SK-N-MC (cell line): ENCODE data around the gene NKAIN2.

Source experiments
- EZH2 ChIP-seq: fragments of 200-600 bp; sonication (generic); IDR thresholded peaks from one replicate; pipeline ENCODE4 v1.6.1; 2017; ENCODE audit warnings: antibody characterized with exemption
- FOXP2 ChIP-seq: optimal IDR thresholded peaks from 2 replicates; pipeline ENCODE3; 2011; ENCODE audit warnings: mild to moderate bottlenecking, moderate library complexity; ENCODE audit not compliant: insufficient read depth; ENCODE audit errors: extremely low read length, control extremely low read depth

- TF ChIP-seq EZH2: no peak
- no peak for TF ChIP-seq FOXP2
Measured at GRCh38 chr6:124798942-124799496, 995.4 kb downstream of the NKAIN2 start.
